ENCODE measurements around the gene RNF113B.

DNA sequence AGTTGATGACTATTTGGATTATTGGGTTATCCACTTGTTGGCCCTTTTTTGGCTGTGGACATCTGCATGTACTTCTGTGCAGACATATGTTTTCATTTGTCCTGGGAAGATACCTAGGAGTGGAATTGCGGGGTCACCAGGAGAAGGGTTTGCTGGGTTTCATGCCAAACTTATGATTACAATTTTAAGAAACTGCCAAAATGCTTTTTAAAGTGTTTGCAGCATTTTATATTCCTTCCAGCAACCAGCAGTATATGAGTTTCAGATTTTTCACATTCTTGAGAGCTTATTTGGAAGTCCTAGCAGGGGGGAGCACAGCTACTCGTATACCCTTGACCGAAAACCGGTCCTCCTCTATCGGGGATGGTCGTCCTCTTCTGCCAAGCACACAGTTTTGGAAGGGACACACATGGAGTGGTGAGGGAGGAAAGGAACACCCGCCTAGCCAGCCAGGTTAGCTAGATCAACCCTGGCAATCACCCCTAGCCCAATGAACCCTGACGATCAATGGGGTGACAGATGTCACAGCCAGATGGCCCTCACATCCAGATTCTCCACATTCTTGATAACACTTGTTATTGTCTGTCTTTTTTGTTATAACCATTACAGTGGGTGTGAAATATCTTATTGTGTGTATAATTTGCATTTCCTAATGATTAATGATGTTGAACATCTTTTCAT is 26.7 kb upstream of the RNF113B start:
- no peak for TF ChIP-seq POLR2A (IDR thresholded peaks at IDR 0.05)
- no peak for TF ChIP-seq CTCF (IDR thresholded peaks at IDR 0.05)
- no peak for TF ChIP-seq POLR2AphosphoS5 (IDR thresholded peaks at IDR 0.05)
- TF ChIP-seq EP300 (IDR thresholded peaks at IDR 0.05): no peak
